HL-60 (cell line): ENCODE data around the gene RNU4-1.

ENCODE experiments used
- DNase-seq, 2 experiments: peaks; one replicate each; pipeline ENCODE4 v3.0.0-alpha.2; 2010 to 2020; ENCODE audit warnings: low read depth in 1 of 2, low spot score in 1 of 2
- H3K27ac ChIP-seq: fragments of 250-450 bp; sonication (Bioruptor Pico); replicated peaks from 2 replicates; pipeline ENCODE4 v1.5.1; 2020; ENCODE audit warnings: mild to moderate bottlenecking, moderate library complexity
- H3K27me3 ChIP-seq: fragments of 250-450 bp; sonication (Bioruptor Pico); 2 replicates; pipeline ENCODE4 v1.5.1; 2021; ENCODE audit warnings: mild to moderate bottlenecking, moderate library complexity; ENCODE audit not compliant: insufficient read depth, poor library complexity, severe bottlenecking
- H3K4me3 ChIP-seq: replicated peaks from 2 replicates; pipeline ENCODE4 v1.5.1; 2011; ENCODE audit warnings: mild to moderate bottlenecking, control low read depth, low read length; ENCODE audit not compliant: insufficient read depth
- CTCF ChIP-seq: IDR thresholded peaks from one replicate; pipeline ENCODE4 v1.5.1; 2011; ENCODE audit warnings: low read length, control low read depth, inconsistent platforms; ENCODE audit not compliant: insufficient read depth
- GABPA ChIP-seq: IDR thresholded peaks from 2 replicates; pipeline ENCODE4 v1.6.1; 2012; ENCODE audit warnings: low read depth
- POLR2AphosphoS5 ChIP-seq: IDR thresholded peaks from 2 replicates; pipeline ENCODE4 v1.6.1; 2012; ENCODE audit warnings: low read depth
- REST ChIP-seq: IDR thresholded peaks from 2 replicates; pipeline ENCODE4 v1.6.1; 2012; ENCODE audit warnings: low read depth; ENCODE audit not compliant: insufficient replicate concordance
- SPI1 ChIP-seq: IDR thresholded peaks from 2 replicates; pipeline ENCODE4 v1.6.1; 2012; ENCODE audit warnings: low read depth, mild to moderate bottlenecking, borderline replicate concordance

RNU4-1 gene

GRCh38 chr12:120331390-120331789 lies 38.4 kb upstream of the RNU4-1 start:
- Histone ChIP-seq H3K4me3 (no peak overlapping the region), H3K27me3 (no peaks in the 10 kb centered on the region), H3K27ac (no peak overlapping the region)
- no peak for TF ChIP-seq GABPA
- TF ChIP-seq SPI1 = no peak
- no peak for TF ChIP-seq CTCF
- no peak for TF ChIP-seq REST
- TF ChIP-seq POLR2AphosphoS5 = no peak
- no peak for DNase-seq

GRCh38 chr12:120328228-120328627 lies 35.2 kb upstream of the RNU4-1 start:
- TF ChIP-seq POLR2AphosphoS5 (no peak), SPI1 (no peak), GABPA (no peak), CTCF (no peak), REST (no peak)
- no peak for DNase-seq
- no peak overlapping the region for H3K4me3 ChIP-seq
- H3K27me3 ChIP-seq = no peaks in the 10 kb centered on the region
- no peak overlapping the region for H3K27ac ChIP-seq

- Histone ChIP-seq H3K4me3 (no peak within 1 kb of the TSS), H3K27me3 (no peaks in the 10 kb centered on the region), H3K27ac (no peak within 1 kb of the TSS)
- no peak for DNase-seq
- TF ChIP-seq CTCF (no peak), GABPA (no peak), REST (no peak), SPI1 (no peak), POLR2AphosphoS5 (no peak)
Observed at GRCh38 chr12:120327593-120327992, 34.6 kb upstream of the RNU4-1 start, which contains the start of gene PLA2G1B. Gene PLA2G1B (minus strand): TSS chr12:120327779. CDS start chr12:120327753, 26 bp downstream.
